Middle frontal gyrus (tissue), 1 donor: Measurements from ENCODE around the gene RASAL1.
A peak's percentile ranks its signal among the peaks of the same experiment; 100 is the strongest.
"Not testable (repeated sequence)": the region's sequence is repeated elsewhere in the genome, so short reads cannot be mapped to it uniquely, and the experiment has no call there.

ENCODE experiments used
- DNase-seq: peaks from one replicate; pipeline ENCODE4 v3.0.0-alpha.2; 2015; ENCODE audit warnings: low spot score; ENCODE audit errors: extremely low spot score

The RASAL1 gene

DNA sequence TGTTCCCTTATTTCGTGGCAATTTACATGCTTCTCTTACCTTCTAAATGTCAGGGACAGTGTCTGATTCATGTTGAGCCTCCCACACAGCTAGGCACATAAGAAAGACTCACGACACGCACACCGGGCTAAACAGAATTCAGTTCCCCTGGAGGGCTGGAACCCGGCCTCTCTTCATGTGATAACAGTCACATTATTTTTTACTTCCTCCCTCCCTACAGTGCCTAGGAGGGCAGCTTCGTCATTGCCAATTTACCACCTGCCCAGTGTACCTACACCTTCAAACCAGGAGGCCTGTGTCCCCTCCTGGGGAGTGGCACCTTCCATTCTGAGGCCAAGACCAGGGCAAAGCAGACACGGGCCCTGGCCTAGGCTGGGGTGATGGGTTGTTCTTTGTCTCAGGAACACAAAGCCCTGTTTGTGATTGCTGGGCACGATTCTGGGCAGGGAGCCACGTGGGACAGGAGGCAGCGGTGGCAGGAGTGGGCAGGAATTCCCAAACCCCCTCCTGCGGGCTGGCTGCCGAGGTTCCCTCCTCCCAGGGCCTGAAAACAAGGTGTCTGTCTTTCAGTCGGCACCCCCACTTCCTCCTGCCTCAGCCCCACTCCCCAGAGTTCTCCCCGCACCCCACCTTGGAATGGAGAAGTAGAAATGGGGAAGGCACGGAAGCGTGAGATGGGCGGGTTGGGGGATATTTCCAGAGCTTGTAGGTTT lies 6.8 kb upstream of the RASAL1 start:
- peak; percentile 82 for DNase-seq

DNA sequence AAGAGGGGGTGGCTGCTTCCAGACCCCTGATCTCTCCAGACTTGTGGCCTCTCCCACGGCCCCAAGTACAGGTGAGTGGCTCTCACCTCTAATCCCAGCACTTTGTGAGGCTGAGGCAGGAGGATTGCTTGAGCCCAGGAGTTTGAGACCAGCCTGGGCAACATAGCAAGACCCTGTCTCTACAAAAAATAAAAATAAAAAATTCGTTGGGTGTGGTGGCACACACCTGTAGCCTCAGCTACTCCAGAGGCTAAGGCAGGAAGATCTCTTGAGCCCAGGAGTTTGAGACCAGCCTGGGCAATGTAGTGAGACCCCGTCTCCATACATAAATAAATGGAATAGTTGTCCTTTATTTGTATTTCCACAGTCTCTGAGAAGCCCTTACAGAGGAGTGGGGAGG lies 6.2 kb upstream of the RASAL1 start:
- DNase-seq: not testable (repeated sequence)

DNA sequence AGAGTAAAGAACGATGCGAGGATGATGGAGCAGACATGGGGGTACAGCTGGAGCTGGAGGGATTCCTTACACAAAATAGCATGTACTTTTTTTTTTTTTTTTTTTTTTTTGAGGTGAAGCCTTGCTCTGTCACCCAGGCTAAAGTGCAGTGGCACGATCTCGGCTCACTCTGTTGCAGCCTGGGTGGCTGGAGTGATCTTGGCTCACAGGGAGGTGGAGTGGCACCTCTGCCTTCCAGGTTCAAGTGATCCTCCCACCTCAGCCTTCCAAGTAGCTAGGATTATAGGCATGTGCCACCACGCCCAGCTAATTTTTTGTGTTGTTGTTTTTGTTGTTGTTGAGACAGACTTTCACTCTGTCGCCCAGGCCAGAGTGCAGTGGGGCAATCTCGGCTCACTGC lies 5.1 kb upstream of the RASAL1 start:
- DNase-seq: no peak

DNA sequence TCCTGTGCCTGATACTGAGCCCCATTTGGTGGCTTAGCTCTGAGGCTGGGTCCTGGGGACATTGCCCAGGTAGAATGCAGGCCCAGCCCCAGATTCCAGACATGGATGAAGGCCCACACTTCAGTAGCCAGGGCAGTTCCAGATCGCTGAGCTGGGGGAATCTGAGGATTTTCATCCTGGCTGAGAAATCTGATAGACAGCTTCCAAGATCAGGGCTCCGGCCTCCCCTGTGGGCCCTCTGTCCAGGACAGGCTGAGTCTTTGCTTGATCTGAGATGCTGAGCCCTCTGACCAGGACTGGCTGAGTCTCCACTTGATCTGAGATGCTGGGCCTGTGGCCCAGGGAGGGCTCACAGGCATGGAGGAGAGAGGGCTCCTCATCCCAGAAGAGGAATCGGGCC lies 3.3 kb upstream of the RASAL1 start:
- DNase-seq: no peak

DNA sequence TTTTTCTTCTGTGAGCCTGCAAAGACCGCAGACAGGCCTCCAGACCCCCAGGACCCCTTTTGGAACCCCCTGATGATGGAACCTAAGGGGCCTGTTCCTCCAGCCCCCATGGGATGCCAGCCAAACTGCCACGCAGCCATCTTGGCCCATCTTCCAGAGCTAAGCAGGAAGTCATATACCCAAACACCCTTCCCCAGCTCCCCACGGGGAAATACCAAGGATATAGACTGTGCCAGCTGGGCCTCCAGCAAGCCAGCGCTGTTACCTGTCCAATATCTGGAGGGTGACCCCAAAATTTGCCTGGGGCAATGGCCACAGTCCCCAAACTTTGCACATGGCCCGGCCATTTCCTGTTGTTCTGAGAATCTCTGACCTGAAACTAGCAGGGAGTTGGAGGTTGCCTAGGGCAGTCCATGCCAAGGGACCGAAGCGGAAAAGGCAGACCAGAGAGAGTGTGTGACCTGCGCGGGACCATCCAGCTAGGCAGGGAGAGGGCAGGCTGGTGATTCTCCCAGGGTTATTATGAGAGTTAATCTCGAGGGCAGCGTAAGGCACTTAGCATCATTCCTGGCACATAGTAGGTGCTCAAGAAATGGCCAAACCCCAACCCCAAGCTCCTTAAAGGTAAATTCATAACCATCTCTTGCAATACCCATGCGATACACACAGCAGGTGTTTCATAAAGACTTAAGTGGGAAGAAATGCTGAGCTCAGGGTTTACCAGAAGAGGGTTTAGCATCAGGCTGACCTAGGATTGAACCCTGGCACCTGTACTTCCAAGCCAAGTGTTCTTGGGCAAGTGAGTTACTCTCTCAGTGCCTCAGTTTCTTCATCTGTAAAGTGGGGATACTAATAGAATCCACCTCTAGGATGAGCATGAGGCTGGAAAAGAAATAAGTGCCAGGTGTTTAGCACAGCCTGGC lies 2.6 kb upstream of the RASAL1 start:
- DNase-seq: no peak

DNA sequence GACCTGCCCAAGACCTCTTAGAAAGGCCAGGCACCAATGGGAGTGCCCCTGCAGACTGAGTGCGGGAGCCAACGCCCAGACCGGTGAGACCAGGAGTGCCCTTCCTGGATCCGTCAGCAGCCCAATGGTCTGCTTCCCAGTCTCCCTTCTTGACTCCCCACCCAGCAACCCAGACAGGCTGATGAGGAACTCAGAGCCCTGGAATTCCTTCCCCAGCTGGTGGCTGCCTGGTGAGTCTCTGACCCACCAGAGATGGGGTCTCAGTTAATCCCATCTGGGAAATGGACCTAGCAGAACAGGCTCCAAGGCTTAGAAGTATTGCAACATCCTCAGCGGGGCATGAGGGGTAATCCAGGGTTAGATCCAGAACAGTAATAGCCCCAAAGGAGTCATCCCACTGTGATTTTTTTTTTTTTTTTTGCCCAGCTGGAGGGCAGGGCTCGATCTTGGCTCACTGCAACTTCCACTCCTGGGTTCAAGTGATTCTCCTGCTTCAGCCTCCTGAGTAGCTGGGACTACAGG lies 1.5 kb upstream of the RASAL1 start:
- no peak for DNase-seq

DNA sequence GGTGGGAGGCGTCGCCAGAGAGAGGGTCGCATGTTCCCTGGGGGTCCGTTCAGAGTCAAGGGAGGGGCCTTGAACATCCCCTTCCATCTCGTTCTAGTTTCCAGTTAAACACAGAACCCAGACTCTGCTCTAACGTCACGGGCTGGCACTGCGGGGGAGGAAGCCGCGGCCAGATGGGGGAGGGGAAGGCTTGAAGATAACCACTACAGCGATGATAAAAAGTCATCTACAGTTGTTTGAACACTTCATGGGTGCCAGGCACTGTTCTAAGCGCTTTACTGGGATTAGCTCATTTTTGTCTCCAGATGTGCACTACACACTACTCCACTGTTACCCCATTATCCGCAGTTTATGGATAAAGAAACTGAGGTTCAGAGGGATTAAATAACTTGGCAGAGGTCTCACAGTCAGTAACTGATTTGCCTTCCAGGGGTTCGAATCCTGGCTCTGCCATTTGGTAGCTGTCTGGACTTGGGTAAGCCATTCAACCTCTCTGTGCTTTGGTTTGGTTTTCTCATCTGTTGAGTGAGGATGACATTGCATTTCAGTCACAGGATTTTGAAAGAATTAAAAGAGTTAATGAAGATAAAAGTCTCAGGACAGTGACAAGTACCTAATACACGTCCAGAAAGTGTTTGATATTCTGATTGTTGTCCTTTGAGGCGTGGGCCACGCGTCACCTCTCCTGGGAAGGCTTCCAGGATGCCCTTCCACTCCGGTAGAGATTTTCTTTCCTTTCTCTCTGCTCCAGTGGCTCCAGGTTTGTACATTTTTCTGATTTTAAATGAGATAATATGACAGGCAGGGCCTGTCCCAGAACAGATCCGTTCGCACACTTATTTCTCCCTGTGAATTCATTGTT lies 798 bp upstream of the RASAL1 start:
- peak; percentile 58 for DNase-seq

DNA sequence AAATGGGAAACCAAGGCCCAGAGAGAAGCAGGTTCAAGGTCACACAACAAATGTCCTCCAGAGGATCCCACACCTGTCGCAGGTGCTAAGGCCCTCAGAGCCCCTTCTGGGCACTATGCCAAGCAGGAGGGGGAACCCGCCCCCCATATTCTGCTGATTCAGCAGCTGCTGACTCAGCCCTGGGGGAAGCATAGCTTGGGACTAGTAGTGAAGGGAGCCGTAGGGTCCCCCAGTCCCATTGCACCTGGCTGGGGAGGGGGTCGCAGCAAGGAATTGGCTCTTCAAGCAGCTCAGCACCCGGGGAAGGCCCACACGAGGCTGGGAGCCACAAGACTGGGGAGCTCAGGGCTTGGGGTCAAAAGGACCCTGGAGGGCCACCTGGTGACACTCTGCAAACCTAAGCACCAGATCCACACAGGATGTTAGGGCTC lies 1.0 kb downstream of the RASAL1 start:
- DNase-seq: no peak

DNA sequence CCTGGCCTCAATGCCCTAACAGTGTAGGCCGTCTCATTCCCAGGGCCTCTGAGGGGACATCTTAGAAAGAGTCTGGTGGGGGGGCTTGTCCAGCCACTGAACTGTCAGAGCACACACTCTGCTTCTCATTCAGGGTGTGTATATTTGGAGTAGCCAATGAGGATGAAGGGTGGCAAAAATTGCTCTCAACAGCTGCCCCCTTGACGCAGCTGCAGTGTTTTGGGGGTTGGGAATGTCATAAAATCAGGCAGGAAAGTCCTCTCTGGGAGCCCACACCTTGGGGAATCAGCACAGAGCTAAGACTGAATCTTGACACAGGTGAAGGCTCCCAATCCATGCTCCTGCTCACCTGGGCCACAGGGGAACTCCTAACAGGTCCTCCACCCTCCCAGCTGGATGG lies 1.5 kb downstream of the RASAL1 start:
- DNase-seq: no peak

DNA sequence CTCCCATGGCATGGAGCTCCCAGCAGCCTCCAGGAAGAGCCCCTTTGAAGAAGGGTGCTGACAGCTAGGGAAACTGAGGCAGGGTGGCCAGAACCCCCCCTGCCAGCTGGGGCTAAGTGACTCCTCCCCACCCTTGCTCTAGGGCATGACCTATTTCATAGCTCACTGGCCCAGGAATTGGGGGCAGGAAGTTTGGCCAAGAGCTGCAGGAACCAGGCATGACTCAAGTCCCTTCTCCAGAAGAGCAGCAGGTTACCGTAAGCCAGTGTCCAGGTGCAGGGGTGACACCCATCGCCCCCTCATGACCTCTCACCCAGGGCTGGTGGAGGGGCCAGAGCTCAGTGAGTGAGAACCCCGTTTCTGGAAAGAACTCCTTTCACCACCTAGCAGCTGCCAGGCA lies 1.9 kb downstream of the RASAL1 start:
- DNase-seq: no peak

DNA sequence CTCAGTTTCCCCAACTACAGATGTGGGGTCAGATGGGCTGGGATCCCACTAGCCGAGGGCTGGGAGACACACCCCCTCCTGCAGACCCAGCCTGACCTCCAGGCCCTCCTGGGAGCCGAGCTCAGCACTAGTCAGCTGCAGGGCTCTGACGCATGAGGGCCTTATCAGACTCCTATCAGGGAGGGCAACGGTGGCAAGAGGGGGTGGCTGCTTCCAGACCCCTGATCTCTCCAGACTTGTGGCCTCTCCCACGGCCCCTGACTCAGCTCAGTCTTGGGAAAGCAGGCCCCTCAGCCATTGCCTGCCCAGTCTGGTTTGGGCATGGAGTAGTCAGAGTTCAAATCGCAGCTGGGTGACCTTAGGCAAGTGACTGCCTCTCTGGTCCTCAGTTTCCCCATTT lies 2.5 kb downstream of the RASAL1 start:
- DNase-seq: no peak

DNA sequence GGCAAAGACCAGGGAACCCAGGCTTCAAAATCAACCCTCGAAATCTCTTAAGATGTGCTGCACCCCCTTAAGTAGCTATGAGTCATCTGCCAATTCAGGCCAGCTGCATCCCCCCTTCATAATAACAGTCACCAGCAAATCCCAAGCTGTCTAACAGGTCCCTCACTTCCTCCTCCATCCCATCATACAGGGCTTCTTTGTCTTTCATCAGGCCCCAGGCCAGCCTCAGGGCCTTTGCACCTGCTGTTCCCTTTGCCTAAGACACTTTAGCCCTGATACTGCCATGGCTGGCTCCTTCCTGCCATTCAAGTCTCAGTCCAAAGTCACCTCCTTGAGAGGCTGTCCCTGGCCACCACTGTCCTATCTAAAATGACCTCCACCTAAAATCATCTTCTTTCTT lies 4.0 kb downstream of the RASAL1 start:
- DNase-seq: no peak

DNA sequence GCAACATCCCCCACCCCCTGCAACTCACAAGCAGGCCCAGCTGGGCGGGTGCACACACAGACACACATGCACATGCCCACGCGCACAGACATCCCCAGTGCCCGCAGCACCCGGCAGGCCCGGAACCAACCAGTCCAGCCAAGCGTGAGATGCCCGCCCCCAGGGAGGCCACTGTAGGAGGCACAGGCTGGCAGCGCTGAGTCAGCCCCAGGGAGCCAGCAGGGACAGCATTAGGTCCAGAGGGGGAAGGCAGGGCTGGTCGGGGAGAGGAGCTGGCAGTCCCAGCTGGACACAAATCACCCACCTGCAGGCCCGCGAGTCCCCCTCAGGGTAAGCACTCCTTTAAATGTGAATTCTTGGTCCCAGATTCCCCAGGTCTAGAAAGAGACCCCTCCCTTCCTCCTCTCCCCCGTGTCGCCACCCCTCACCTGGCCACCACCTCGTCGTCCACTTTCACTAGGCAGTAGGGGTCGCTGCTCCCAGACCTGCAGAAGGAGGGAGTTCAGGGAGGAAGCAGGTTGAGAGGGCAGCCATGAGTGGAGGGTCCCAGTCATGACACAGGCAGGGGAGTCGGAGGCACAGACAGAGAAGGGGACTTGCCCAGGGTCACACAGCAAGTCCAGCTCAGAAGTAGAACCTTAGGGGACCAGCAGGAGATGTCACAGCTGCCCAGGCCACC lies 5.0 kb downstream of the RASAL1 start:
- DNase-seq: peak; percentile 41

DNA sequence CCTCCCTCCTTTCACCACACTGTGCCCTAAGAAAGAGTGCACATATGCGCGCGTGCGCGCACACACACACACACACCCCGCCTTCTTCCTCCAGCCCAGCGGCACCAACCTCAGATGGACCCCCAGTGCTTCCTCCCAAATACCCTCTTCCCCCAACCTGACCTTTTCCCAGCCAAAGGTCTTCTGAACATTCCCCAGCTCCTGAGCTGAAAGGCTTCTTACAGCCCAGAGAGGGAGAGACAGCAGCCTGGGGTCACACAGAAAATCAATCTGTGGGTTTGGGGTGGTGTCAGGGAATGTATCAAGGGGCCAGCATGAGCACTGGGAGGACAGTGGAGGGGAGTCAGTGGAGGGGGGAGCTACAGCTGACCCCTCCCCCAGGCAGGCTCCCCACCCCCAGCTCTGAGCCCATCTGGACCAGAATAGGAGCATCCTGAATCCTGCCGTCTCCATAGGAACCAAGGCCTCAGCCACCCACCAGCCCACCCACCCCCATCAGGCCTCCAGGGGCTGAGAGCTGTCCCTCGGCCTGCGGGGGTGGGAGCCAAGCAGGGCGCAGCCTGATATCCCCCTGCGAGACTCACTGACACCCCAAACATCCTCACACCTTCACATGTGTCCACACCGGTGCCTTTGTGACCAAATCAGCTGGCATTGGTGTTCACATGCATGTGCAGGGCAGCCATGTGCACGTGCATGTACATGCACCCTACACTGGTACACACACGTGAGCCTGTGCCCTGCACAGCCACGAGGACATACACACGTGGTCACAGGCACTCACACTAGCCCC lies 5.7 kb downstream of the RASAL1 start:
- no peak for DNase-seq

DNA sequence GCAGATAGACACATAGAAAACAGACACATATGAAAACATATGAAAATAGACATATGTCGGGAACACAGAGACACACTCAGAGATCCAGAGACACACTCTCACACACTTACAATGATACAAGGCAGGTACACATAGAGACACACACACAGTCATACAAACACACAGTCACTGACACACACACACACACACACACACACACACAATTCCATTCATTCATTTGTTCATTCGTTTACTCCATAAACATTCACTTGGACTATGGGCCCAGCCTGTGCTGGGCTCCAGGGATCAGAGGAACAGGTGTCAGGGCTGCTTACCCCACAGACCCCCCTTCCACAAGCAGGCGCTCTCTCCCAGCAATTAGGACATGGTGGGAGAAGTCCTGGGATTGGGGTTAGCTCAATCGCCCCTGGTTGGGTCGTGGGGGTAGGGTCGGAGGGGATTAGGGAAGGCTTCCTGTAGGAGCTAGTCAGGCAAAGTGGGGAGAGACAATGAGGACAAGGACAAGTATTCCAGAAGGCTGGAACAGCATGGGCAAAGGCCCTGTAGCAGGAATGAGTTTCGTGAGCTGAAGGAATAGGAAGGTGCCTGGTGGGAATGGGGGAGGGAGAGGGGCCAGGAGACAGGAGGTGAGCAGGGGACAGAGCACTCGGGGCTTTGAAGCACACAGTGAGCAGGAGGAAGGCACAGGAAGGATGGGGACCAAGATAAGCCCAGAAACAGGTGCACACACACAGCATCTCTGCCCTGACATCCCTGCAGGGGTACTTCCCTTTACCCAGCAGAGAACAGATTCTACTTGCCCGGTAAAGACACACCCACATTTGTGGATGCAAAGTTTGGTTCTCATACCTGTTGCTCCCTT lies 6.5 kb downstream of the RASAL1 start:
- no peak for DNase-seq

DNA sequence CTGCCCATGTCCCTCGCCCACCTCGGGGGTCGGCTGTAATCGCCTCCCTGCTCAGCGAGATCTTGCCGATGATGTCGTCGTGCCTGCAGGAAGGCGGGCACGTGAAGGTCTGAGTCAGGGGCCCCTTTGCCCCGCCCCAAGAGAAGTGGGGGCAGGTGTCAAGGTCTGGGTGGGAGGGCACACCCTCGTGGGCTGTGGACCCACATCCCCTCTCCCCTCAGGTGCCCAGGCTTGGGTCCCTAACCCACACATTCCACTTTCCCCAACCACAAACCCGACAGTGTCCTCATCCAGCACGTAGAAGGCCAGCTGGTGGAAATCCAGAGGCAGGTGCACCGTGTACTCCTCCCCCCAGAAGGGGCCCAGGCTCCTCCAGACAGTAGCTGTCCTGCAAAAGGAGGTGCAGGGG lies 7.8 kb downstream of the RASAL1 start:
- no peak for DNase-seq

DNA sequence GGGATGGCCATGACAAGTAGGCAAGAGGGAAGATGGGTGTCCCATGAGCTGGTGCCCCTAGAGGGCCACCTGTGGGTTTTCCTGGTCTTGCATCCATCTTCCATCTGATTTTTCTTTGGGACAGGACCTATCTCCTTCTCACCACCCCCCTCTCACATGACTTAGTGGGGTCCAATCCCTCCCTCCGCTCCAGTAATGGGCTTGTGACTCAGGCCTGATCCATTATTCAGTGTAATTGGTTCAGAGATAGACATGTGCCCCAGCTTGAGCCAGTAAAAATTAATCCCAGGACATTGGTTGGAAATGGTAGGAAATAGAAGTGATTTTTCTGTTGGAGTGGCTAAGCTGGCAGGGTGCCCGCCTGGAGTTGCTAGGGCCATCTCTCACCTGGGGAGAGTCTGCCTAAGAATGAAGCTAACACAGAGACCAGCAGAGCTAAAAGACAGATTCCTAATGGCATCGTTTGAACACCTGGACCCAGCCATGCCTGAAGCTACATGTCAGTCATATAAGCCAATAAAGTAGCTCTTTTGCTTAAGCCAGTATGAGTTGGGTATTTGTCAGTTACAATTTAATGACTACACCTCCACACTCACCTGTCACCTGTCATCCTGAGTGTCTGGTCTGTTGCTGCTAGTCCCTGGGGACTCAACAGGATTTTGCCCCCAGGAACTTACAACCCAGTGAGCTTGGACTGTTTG lies 14.7 kb downstream of the RASAL1 start:
- no peak for DNase-seq

DNA sequence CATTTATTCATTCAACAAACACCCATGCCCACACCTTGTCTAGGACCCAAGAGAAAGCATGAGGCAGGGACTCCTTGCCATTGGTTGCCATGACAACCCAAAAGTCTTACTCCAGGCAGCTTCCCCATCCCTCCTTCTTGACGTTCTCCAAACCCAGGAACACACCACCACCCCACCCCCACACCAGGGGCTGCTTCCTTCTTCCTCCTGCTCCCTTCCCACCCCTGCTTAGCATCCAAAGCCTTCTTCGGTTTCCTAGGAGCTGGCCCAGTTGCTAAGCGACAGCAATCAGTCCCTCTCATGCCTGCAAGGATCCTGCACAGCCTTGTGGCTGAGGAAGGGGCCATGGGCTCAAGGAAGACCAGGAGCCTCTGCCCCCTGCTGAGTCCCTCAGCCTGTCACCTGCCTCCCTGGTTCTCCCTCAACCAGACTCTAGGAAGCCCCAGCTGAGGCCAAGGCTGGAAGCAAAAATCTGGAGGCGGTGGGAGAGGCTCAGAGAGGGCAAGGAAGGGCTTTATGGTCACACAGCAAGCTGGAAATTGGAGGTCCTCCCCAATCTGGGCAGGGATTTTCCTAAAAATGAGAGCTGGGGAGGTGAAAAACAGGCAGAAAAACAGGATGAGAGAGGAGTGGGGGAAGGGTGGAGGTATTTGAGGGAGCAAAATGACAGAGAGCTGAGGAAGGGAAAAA lies 15.4 kb downstream of the RASAL1 start:
- no peak for DNase-seq
